ENCODE results near the gene BST2.

Gene BST2

DNA sequence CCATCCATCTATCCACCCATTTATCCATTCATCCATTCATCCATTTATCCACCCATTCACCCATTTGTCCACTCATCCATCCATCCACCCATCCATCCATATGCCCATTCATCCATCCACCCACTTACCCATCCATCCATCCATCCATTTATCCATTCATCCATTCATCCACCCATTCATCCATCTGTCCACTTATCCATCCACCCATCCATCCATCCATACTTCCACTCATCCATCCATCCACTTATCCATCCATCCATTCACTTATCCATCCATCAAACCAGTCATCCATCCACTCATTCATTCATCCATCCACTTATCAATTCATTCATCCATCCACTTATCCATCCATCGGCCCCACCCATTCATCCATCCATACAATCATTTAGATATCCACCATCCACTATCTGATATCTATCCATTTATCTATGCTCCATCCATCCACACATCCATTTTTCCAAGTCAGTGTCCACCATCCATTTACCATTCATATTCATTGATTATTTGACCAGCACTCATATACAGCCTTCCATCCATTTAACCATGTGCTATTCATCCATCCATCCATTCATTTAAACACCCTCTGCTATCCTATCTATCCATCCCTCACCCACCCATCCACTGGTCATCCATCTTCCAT is 40.2 kb upstream of the BST2 start:
- Histone ChIP-seq H3K27me3 (ENCODE audit: insufficient read depth, poor library complexity, severe bottlenecking) (peaks cover 4% of the 10 kb centered on the region), H3K27ac (replicated peaks) (no peak overlapping the region), H3K4me3 (replicated peaks; ENCODE audit: insufficient read depth, low read length) (no peak overlapping the region)
- TF ChIP-seq POLR2AphosphoS5 (IDR thresholded peaks at IDR 0.05; ENCODE audit: low read depth) (no peak), GABPA (IDR thresholded peaks at IDR 0.05; ENCODE audit: low read depth) (no peak), SPI1 (IDR thresholded peaks at IDR 0.05; ENCODE audit: borderline replicate concordance, low read depth) (no peak)
- TF ChIP-seq, protein P1, sequence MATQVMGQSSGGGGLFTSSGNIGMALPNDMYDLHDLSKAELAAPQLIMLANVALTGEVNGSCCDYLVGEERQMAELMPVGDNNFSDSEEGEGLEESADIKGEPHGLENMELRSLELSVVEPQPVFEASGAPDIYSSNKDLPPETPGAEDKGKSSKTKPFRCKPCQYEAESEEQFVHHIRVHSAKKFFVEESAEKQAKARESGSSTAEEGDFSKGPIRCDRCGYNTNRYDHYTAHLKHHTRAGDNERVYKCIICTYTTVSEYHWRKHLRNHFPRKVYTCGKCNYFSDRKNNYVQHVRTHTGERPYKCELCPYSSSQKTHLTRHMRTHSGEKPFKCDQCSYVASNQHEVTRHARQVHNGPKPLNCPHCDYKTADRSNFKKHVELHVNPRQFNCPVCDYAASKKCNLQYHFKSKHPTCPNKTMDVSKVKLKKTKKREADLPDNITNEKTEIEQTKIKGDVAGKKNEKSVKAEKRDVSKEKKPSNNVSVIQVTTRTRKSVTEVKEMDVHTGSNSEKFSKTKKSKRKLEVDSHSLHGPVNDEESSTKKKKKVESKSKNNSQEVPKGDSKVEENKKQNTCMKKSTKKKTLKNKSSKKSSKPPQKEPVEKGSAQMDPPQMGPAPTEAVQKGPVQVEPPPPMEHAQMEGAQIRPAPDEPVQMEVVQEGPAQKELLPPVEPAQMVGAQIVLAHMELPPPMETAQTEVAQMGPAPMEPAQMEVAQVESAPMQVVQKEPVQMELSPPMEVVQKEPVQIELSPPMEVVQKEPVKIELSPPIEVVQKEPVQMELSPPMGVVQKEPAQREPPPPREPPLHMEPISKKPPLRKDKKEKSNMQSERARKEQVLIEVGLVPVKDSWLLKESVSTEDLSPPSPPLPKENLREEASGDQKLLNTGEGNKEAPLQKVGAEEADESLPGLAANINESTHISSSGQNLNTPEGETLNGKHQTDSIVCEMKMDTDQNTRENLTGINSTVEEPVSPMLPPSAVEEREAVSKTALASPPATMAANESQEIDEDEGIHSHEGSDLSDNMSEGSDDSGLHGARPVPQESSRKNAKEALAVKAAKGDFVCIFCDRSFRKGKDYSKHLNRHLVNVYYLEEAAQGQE (IDR thresholded peaks at IDR 0.05; ENCODE audit: insufficient replicate concordance, low read depth), result no peak
- TF ChIP-seq, protein P2, sequence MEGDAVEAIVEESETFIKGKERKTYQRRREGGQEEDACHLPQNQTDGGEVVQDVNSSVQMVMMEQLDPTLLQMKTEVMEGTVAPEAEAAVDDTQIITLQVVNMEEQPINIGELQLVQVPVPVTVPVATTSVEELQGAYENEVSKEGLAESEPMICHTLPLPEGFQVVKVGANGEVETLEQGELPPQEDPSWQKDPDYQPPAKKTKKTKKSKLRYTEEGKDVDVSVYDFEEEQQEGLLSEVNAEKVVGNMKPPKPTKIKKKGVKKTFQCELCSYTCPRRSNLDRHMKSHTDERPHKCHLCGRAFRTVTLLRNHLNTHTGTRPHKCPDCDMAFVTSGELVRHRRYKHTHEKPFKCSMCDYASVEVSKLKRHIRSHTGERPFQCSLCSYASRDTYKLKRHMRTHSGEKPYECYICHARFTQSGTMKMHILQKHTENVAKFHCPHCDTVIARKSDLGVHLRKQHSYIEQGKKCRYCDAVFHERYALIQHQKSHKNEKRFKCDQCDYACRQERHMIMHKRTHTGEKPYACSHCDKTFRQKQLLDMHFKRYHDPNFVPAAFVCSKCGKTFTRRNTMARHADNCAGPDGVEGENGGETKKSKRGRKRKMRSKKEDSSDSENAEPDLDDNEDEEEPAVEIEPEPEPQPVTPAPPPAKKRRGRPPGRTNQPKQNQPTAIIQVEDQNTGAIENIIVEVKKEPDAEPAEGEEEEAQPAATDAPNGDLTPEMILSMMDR (IDR thresholded peaks at IDR 0.05; ENCODE audit: insufficient read depth, low read length), result no peak
- DNase-seq (ENCODE audit: low read depth in 1 of 2, low spot score in 1 of 2), result no peak

DNA sequence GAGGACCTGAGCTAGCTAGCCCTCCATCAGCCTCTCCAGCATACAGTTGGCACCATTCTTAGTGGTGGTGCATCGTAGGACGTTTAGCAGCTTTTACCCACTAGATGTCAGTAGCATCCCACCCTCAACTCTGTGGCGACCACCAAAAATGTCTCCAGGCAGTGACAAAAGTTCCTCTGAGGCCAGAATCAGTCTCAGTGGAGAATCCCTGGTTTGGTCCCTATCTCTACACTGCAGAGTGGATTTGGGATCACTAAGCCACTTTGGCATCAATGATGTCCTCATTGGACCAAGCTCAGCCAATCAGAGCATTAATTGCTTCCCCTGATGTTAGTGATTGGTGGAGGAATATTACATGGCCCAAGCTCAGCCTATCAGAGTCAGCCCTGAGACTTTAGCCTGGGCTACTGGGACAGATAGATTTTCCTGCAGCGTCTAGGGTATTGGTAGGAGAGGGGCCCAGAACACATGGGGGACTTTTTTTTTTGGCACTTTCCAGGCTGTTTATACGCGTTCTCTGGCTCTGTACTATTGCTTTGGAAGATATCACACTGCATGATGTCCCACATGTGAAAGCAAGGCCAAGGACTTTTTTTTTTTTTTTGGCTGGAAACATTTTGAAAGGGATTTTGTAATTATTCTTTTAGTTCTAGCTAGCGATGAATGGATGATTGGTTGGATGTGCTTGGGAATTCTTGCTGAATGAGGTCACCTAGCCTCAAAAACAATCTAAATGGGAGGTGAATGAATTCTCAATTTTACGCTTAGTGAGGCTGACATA is 36.0 kb upstream of the BST2 start:
- Histone ChIP-seq H3K4me3 (replicated peaks; ENCODE audit: insufficient read depth, low read length) (no peak overlapping the region), H3K27ac (replicated peaks) (no peak overlapping the region), H3K27me3 (ENCODE audit: insufficient read depth, poor library complexity, severe bottlenecking) (no peaks in the 10 kb centered on the region)
- TF ChIP-seq, protein P2 (IDR thresholded peaks at IDR 0.05; ENCODE audit: insufficient read depth, low read length), result peak; percentile 17
- TF ChIP-seq SPI1 (IDR thresholded peaks at IDR 0.05; ENCODE audit: borderline replicate concordance, low read depth), result no peak
- no peak for DNase-seq (ENCODE audit: low read depth in 1 of 2, low spot score in 1 of 2)

DNA sequence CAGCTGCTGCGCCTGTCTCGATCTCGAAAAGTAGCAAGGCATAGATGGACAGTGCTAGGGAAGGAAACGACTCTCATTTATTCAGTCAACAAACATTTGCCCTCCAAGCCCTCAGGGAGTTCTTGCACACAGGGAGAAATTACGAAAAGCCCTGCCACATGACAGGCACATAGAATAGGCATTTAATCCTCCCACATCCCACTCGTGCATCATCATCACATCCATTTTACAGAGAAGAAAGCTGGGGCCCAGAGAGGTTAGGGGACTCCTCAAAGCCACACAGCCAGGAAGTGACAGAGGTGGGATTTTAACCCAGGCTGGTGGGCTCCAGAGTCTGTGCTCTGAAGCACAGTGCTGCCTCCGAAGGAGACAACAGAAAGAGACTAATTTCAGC is 31.4 kb upstream of the BST2 start:
- DNase-seq (ENCODE audit: low read depth in 1 of 2, low spot score in 1 of 2), result no peak
- Histone ChIP-seq H3K27ac (replicated peaks) (no peak overlapping the region), H3K27me3 (ENCODE audit: insufficient read depth, poor library complexity, severe bottlenecking) (no peaks in the 10 kb centered on the region), H3K4me3 (replicated peaks; ENCODE audit: insufficient read depth, low read length) (no peak overlapping the region)
- no peak for TF ChIP-seq GABPA (IDR thresholded peaks at IDR 0.05; ENCODE audit: low read depth)
- TF ChIP-seq SPI1 (IDR thresholded peaks at IDR 0.05; ENCODE audit: borderline replicate concordance, low read depth), result no peak
- TF ChIP-seq POLR2AphosphoS5 (IDR thresholded peaks at IDR 0.05; ENCODE audit: low read depth), result no peak
- TF ChIP-seq, protein P1 (IDR thresholded peaks at IDR 0.05; ENCODE audit: insufficient replicate concordance, low read depth), result no peak
- TF ChIP-seq, protein P2 (IDR thresholded peaks at IDR 0.05; ENCODE audit: insufficient read depth, low read length), result no peak

All from HL-60 (cell line).